Suprapubic skin (tissue), 4 donors: ENCODE results near the gene SETD7.

ENCODE experiments used
- EP300 ChIP-seq: sonication (generic); formaldehyde crosslinking; IDR thresholded peaks from one replicate; pipeline ENCODE4 v1.6.1; 2017; ENCODE audit warnings: antibody characterized with exemption
- POLR2A ChIP-seq, 2 donors: fragments of 450-650 bp; IDR thresholded peaks; one replicate each; pipeline ENCODE4 v1.6.1; 2017; ENCODE audit warnings: antibody characterized with exemption in 2 of 2, mild to moderate bottlenecking in 2 of 2, moderate library complexity in 2 of 2
- POLR2AphosphoS5 ChIP-seq, 3 donors: sonication (generic); formaldehyde crosslinking; IDR thresholded peaks; one replicate each; pipeline ENCODE4 v1.6.1; 2017; ENCODE audit warnings: antibody characterized with exemption in 3 of 3
- TF ChIP-seq, protein P1 (sequence below), 2 donors: fragments of 200-600 bp in 1 of 2; fragments of 450-650 bp in 1 of 2; sonication (generic) in 1 of 2; IDR thresholded peaks; one replicate each; pipeline ENCODE4 v1.5.1; 2016 to 2019; ENCODE audit warnings: antibody characterized with exemption in 2 of 2, mild to moderate bottlenecking in 1 of 2, moderate library complexity in 1 of 2

DNA sequence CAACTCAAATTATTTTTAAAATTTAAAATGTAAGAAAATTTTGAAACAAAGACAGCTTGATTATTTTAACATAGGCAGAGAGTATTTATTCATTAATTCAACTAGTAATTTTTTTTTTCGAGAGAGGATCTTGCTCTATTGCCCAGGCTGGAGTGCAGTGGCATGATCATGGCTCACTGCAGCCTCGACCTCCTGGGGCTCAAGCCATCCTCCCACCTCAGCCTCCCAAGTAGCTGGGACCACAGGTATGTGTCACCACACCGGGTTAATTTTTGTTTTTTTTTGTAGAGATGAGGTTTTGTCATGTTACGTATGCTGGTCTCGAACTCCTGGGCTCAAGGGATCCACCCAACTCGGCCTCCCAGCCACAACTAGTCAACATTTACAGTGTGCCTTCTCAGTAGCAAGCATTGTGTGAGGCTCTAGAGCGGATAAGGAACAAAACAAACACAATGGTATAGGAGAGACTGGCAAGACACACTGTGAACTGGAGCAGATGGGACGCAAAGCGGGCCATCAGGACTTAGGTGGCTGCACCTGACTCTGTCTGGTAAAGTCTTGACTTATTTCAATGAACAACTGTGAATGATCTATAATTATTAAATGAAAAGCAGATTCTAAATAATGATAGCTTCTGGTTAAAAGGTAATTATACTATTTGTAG lies 21.6 kb downstream of the SETD7 start:
- TF ChIP-seq POLR2AphosphoS5 (IDR thresholded peaks at IDR 0.05) (no peak), EP300 (no peak), POLR2A (IDR thresholded peaks at IDR 0.05) (no peak)
- TF ChIP-seq, protein P1, sequence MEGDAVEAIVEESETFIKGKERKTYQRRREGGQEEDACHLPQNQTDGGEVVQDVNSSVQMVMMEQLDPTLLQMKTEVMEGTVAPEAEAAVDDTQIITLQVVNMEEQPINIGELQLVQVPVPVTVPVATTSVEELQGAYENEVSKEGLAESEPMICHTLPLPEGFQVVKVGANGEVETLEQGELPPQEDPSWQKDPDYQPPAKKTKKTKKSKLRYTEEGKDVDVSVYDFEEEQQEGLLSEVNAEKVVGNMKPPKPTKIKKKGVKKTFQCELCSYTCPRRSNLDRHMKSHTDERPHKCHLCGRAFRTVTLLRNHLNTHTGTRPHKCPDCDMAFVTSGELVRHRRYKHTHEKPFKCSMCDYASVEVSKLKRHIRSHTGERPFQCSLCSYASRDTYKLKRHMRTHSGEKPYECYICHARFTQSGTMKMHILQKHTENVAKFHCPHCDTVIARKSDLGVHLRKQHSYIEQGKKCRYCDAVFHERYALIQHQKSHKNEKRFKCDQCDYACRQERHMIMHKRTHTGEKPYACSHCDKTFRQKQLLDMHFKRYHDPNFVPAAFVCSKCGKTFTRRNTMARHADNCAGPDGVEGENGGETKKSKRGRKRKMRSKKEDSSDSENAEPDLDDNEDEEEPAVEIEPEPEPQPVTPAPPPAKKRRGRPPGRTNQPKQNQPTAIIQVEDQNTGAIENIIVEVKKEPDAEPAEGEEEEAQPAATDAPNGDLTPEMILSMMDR (IDR thresholded peaks at IDR 0.05) = no peak
